Measurements from ENCODE around the gene HOXD12. TPM values are rescaled to one million over a fixed set of nuclear protein-coding genes. Genes with fewer than 3 reads are reported as not detected.

The HOXD12 gene
- total RNA-seq, 4 donors from 2014 or later: not detected

DNA sequence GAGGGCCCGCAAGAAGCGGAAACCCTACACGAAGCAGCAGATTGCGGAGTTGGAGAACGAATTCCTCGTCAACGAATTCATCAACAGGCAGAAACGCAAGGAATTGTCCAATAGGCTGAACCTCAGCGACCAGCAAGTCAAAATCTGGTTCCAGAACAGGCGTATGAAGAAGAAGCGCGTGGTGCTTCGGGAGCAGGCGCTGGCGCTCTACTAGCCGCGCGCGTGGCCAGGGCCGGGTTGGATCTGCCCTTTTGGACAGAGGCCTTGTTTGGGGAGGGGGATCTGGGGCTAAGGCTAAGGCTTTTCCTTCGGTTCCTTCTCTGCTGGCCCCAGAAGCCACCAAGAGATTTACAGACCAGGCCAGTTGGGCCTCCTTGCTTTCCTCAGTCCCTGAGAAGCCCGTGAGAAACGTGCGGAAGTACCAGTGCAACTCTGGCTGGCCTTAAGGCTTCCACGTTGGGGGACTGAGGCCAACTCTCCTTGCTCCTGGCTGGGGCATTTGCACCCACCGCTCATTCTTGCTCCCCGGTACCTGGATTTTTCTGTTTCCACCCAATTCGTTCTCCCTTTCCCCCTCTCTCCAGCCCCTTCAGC, 1.0 kb downstream of the HOXD12 start:
- TF ChIP-seq, protein P1, sequence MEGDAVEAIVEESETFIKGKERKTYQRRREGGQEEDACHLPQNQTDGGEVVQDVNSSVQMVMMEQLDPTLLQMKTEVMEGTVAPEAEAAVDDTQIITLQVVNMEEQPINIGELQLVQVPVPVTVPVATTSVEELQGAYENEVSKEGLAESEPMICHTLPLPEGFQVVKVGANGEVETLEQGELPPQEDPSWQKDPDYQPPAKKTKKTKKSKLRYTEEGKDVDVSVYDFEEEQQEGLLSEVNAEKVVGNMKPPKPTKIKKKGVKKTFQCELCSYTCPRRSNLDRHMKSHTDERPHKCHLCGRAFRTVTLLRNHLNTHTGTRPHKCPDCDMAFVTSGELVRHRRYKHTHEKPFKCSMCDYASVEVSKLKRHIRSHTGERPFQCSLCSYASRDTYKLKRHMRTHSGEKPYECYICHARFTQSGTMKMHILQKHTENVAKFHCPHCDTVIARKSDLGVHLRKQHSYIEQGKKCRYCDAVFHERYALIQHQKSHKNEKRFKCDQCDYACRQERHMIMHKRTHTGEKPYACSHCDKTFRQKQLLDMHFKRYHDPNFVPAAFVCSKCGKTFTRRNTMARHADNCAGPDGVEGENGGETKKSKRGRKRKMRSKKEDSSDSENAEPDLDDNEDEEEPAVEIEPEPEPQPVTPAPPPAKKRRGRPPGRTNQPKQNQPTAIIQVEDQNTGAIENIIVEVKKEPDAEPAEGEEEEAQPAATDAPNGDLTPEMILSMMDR (IDR thresholded peaks at IDR 0.05): no peak
- DNase-seq (ENCODE audit: low spot score) (no peak), ATAC-seq (ENCODE audit: low FRiP score) (no peak)

DNA sequence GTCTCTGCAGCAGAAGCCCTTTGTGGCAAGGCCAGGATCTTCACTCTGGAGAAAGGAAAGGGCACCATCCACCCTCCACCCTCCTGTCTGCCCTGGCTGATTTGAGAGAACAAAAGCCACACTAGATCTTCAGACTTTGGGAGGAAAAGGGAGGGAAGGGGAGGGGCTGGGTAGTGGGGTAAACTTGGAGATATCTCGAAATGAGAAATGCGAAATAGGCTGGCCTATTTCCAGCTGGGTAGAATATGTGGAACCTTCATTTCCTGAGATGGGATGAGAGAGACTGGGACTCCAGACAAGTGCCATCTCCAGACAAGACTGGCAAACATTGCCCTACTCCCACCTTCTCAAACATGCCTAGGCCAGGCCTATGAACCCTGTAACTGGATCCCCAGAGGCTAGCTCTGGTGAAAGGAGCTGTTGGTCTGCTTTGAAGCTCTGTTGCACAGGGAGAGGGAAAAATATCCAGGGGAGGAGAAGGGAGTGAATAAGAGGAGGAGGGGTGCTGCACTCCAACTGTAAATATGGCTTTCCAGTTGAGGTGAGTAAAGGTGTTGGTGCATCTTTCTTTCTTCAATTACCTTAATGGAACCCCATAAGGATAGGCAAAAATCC, 1.7 kb downstream of the HOXD12 start:
- ATAC-seq (ENCODE audit: low FRiP score): no peak
- TF ChIP-seq, protein P1 (IDR thresholded peaks at IDR 0.05): no peak
- DNase-seq (ENCODE audit: low spot score): no peak

DNA sequence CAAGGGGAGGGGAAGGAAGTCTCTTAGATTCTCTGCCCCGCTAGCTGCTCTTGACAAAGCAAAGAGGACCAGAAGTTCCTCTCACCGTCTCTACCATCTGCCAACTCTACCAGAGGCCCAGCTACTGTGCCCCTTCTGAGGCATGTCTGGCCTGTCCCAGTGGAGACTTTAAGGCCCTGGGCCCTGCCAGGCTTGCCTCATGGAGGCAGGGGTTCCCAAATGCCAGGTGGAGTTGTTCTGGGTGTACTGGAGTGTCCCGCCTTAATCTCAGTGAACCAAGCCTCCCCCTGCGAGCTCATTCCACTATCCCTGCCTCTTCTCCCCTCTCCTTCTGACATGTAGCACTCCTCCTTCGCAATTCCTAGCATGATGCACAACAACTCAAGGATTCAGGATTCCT, 2.2 kb downstream of the HOXD12 start:
- DNase-seq (ENCODE audit: low spot score) (no peak), ATAC-seq (ENCODE audit: low FRiP score) (no peak)
- TF ChIP-seq, protein P1 (IDR thresholded peaks at IDR 0.05): no peak

DNA sequence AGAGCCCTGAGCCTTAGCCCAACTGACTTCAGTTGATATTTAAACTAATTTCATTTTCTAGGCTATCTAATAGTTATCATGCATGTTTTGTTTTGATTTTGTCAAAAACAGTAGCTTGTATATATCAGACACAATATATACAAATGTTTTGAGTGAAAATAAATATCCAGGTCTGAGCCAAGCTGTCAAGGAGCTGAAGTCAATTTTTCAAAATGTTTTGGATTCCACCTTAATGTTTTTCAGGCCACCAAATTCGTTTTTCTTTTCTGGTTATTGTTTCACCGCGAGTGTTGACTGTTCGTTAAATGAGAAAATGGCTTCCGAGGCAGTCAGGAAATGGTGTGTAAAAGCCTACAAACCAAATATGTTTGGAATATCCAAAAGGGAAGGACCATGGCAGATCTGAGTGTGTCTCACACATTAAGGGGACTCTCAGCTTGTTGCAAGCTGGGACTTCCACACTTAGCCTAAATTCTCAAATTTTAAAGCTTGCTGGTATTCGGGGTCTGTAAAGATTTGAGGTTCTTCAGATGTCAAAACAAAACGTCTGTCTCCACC, 2.8 kb downstream of the HOXD12 start:
- TF ChIP-seq, protein P1 (IDR thresholded peaks at IDR 0.05): no peak

DNA sequence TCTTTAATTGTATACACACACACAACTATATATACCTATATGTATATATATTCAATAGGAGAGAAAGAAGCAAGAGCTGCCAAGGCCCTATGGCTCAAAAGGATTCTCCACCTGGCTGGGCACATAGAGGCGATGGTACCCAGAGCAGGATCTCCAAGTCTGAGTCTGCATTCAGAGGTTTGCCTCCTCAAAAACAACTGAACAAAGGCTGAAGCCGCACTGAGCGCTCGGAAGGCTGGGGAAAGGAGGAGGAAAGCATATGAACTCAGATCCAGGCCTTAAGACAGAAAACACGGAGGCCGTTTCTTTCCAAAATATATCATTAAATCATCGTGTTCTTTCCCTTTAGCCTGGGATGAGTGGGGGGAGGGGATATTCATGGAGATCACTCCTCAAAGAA, 3.6 kb downstream of the HOXD12 start:
- ATAC-seq (ENCODE audit: low FRiP score): no peak
- no peak for DNase-seq (ENCODE audit: low spot score)
- TF ChIP-seq, protein P1 (IDR thresholded peaks at IDR 0.05): no peak

More for the DNA sequence above, 2.8 kb downstream of the HOXD12 start:
- ATAC-seq (ENCODE audit: low FRiP score): no peak
- DNase-seq (ENCODE audit: low spot score): no peak

DNA sequence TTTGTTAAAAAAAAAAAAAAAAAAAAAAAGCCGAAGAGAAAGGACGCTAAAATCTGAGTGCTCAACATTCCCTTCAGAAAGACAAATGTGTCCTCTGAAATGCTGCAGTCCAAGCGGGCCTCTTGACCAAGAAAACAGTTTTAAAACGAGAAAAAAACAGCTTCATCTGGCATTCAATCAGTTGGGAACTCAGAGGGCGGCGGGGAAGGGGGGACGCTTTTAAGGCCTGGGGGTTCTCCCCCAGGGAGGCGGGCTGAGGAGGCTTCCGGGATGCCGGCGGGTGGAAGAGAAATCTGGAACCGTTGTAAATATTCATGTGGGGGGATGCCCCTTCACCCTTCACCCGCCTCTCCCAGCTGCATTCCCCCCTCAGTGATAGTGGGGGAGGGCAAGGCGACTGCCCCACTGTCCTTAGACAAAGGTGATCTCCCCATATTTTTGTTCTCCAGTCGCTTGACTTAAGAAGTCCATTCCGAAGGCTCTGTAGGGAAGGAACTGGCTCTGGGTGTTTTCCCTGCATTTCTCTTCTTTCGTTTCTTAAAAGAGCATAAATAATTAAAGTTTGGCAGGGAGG, 4.2 kb downstream of the HOXD12 start:
- DNase-seq (ENCODE audit: low spot score): no peak

More for the DNA sequence above, 4.2 kb downstream of the HOXD12 start:
- TF ChIP-seq, protein P1 (IDR thresholded peaks at IDR 0.05): no peak
- ATAC-seq (ENCODE audit: low FRiP score): no peak
